Lung (tissue), 12 donors: ENCODE results near the gene TMEM239. TPM values are rescaled to one million over a fixed set of nuclear protein-coding genes. Genes with fewer than 3 reads are reported as not detected.

Source experiments
- ATAC-seq: fragments of 200-7000 bp; cut with Tn5 transposase; one replicate; pipeline ENCODE4 v1.9.1; 2020; ENCODE audit warnings: moderate number of reproducible peaks; ENCODE audit not compliant: insufficient read depth, low FRiP score
- DNase-seq, 3 donors: peaks; one replicate each; pipeline ENCODE4 v3.0.0-alpha.2; 2013 to 2017
- H3K27ac ChIP-seq, 2 donors: one replicate each; pipeline ENCODE4 v1.5.1; 2013; ENCODE audit warnings: mild to moderate bottlenecking in 2 of 2, moderate library complexity in 2 of 2, control low read depth in 1 of 2, inconsistent platforms in 1 of 2, low read depth in 1 of 2, low read length in 1 of 2
- H3K27me3 ChIP-seq, 3 donors: one replicate each; pipeline ENCODE4 v1.5.1; 2013; ENCODE audit warnings: low read length in 2 of 3; ENCODE audit not compliant: control insufficient read depth in 3 of 3, insufficient read depth in 3 of 3
- H3K36me3 ChIP-seq, 4 donors: one replicate each; pipeline ENCODE4 v1.5.1; 2013; ENCODE audit warnings: low read length in 4 of 4, mild to moderate bottlenecking in 1 of 4, moderate library complexity in 1 of 4; ENCODE audit not compliant: control insufficient read depth in 4 of 4, insufficient read depth in 4 of 4
- H3K4me1 ChIP-seq, 5 donors: one replicate each; pipeline ENCODE4 v1.5.1; 2013; ENCODE audit warnings: low read length in 5 of 5, mild to moderate bottlenecking in 2 of 5, moderate library complexity in 1 of 5; ENCODE audit not compliant: control insufficient read depth in 5 of 5, insufficient read depth in 5 of 5
- H3K4me3 ChIP-seq: one replicate; pipeline ENCODE4 v1.5.1; 2013; ENCODE audit warnings: mild to moderate bottlenecking, control low read depth, moderate library complexity
- H3K9ac ChIP-seq, 2 donors: one replicate each; pipeline ENCODE4 v1.5.1; 2013; ENCODE audit warnings: low read length in 2 of 2, control low read depth in 1 of 2; ENCODE audit not compliant: insufficient read depth in 1 of 2
- H3K9me3 ChIP-seq, 4 donors: one replicate each; pipeline ENCODE4 v1.5.1; 2013; ENCODE audit warnings: low read length in 3 of 4, mild to moderate bottlenecking in 1 of 4, moderate library complexity in 1 of 4; ENCODE audit not compliant: control insufficient read depth in 4 of 4, insufficient read depth in 3 of 4
- CTCF ChIP-seq: IDR thresholded peaks from 2 replicates; pipeline ENCODE4 v1.5.1; 2012; ENCODE audit warnings: mild to moderate bottlenecking; ENCODE audit errors: control extremely low read depth, extremely low read depth
- WGBS, 2 donors: extraction: QIAGEN DNeasy Blood & Tissue Kit; methylation state at CpG; one replicate each; pipeline ENCODE4 v1.1.7; 2013; 5-methylcytosine and 5-hydroxymethylcytosine counted together
- polyA plus RNA-seq, 2 donors: library from polyadenylated mRNA; stranded (reverse); fragments of 200-250 nt; gene quantifications; one replicate each; pipeline ENCODE4 v1.2.1, GENCODE V29; 2013
- total RNA-seq, 2 donors: library from RNA; depleted of rRNA in 1 of 2; stranded (reverse); fragments of >200 nt in 1 of 2; gene quantifications; one replicate each; pipeline ENCODE4 v1.2.1, GENCODE V29; 2014 to 2021
- donor health status: control.
- donor health status: control.
- donor health status: Bipolar disorder and iron deficiency.
- donor health status: healthy.
- donor health status: DM: yes; HTN: yes; CAD: no.

TMEM239 gene
- total and polyA plus RNA-seq, 4 donors = not detected

DNA sequence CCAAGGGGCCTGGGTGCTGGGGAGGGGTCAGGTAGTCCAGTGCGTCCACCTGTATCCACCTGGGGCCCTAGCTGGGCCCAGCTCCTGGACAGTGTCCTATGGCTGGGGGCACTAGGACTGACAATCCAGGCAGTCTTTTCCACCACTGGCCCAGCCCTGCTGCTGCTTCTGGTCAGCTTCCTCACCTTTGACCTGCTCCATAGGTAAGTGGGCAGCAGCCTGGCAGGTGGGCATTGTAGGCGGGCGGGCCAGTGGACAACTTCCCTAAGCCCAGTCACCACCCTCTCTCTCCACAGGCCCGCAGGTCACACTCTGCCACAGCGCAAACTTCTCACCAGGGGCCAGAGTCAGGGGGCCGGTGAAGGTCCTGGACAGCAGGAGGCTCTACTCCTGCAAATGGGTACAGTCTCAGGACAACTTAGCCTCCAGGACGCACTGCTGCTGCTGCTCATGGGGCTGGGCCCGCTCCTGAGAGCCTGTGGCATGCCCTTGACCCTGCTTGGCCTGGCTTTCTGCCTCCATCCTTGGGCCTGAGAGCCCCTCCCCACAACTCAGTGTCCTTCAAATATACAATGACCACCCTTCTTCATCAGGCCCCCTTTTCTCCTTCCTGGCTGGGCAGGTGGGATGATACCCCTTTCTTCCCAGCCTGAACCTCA, 793 bp upstream of the TMEM239 start:
- no peaks in the 10 kb centered on the region for H3K36me3 ChIP-seq
- H3K4me1 ChIP-seq = peaks cover 0 to 12% (median 2%) of the 10 kb centered on the region in 5 donors
- TF ChIP-seq CTCF = no peak
- peaks cover 0 to 3% (median 0%) of the 10 kb centered on the region in 3 donors for H3K27me3 ChIP-seq
- H3K4me3 ChIP-seq = no peak overlapping the region
- H3K27ac ChIP-seq = no peak overlapping the region
- WGBS, 2 donors = 85 to 89% methylated on average over 8 of the region's 8 CpGs
- no peak for DNase-seq
- H3K9me3 ChIP-seq = peaks cover 0 to 2% (median under 1%) of the 10 kb centered on the region in 4 donors
- no peak overlapping the region for H3K9ac ChIP-seq
- ATAC-seq = no peak

- DNase-seq (no peak), ATAC-seq (no peak)
- Histone ChIP-seq H3K9ac (no peak overlapping the region), H3K9me3 (peaks cover 0 to 2% (median under 1%) of the 10 kb centered on the region in 4 donors), H3K27me3 (peaks cover 0 to 12% (median 4%) of the 10 kb centered on the region in 3 donors), H3K36me3 (no peaks in the 10 kb centered on the region), H3K27ac (no peak overlapping the region), H3K4me1 (peaks cover 0 to 16% (median 3%) of the 10 kb centered on the region in 5 donors), H3K4me3 (no peak overlapping the region)
- WGBS, 2 donors = 79 to 86% methylated on average over 20 of the region's 20 CpGs
- TF ChIP-seq CTCF = no peak
These were observed 598 bp downstream of the TMEM239 start for GRCh38 chr20:2816583-2817340.

- no peak overlapping the region for H3K27ac ChIP-seq
- 89 to 90% methylated on average over 2 of the region's 2 CpGs for whole genome bisulfite sequencing, 2 donors
- ATAC-seq = no peak
- peaks cover 0 to 2% (median under 1%) of the 10 kb centered on the region in 4 donors for H3K9me3 ChIP-seq
- H3K27me3 ChIP-seq = peaks cover 0 to 17% (median 7%) of the 10 kb centered on the region in 3 donors
- H3K36me3 ChIP-seq = no peaks in the 10 kb centered on the region
- no peak overlapping the region for H3K4me3 ChIP-seq
- no peak for DNase-seq
- H3K9ac ChIP-seq = no peak overlapping the region
- peaks cover 0 to 16% (median 3%) of the 10 kb centered on the region in 5 donors for H3K4me1 ChIP-seq
- TF ChIP-seq CTCF = no peak
These were observed 1.2 kb downstream of the TMEM239 start for GRCh38 chr20:2817341-2817726.
